ENCODE measurements around the gene ASB16. TPM values are rescaled to one million over a fixed set of nuclear protein-coding genes. Genes with fewer than 3 reads are reported as not detected.
"Not testable (repeated sequence)": the region's sequence is repeated elsewhere in the genome, so short reads cannot be mapped to it uniquely, and the experiment has no call there.

Gene ASB16
- total RNA-seq, 1 experiment from 2014 or later: 0.19 TPM

GRCh38 chr17:44146375-44147346 is 23.8 kb upstream of the ASB16 start:
- TF ChIP-seq CTCF (IDR thresholded peaks at IDR 0.05; ENCODE audit: unreplicated experiment): no peak
- peaks cover under 1% of the 10 kb centered on the region for H3K4me1 Mint-ChIP-seq (ENCODE audit: low read depth, unreplicated experiment)
- no peak overlapping the region for H3K4me3 Mint-ChIP-seq (ENCODE audit: low read depth, unreplicated experiment)
- no peaks in the 10 kb centered on the region for H3K27me3 Mint-ChIP-seq (ENCODE audit: unreplicated experiment)
- H3K9me3 Mint-ChIP-seq (ENCODE audit: low read depth, unreplicated experiment): no peaks in the 10 kb centered on the region
- intact Hi-C loops (cut with micrococcal nuclease; ENCODE audit: unreplicated experiment): no loop called here
- H3K27ac Mint-ChIP-seq (ENCODE audit: unreplicated experiment): no peak overlapping the region
- peaks cover 27% of the 10 kb centered on the region for H3K36me3 Mint-ChIP-seq (ENCODE audit: insufficient read depth, unreplicated experiment)
- CTCF ChIA-PET: interaction anchor here (0.7 kb wide), 1 partner anchor 211 kb away, joined by 3 read pairs; no protein-coding TSS in a partner anchor
- no TSS peak for BruUV-seq (replicated peaks)
- DNase-seq: no peak

GRCh38 chr17:44147812-44148211 is 22.7 kb upstream of the ASB16 start:
- BruUV-seq (replicated peaks): no TSS peak
- Mint-ChIP-seq H3K9me3 (ENCODE audit: low read depth, unreplicated experiment) (no peaks in the 10 kb centered on the region), H3K27ac (ENCODE audit: unreplicated experiment) (no peak overlapping the region), H3K4me1 (ENCODE audit: low read depth, unreplicated experiment) (no peaks in the 10 kb centered on the region), H3K36me3 (ENCODE audit: insufficient read depth, unreplicated experiment) (peaks cover 26% of the 10 kb centered on the region), H3K27me3 (ENCODE audit: unreplicated experiment) (no peaks in the 10 kb centered on the region), H3K4me3 (ENCODE audit: low read depth, unreplicated experiment) (no peak overlapping the region)
- CTCF ChIA-PET: no interaction called here
- no peak for DNase-seq
- no peak for TF ChIP-seq CTCF (IDR thresholded peaks at IDR 0.05; ENCODE audit: unreplicated experiment)
- intact Hi-C loops (cut with micrococcal nuclease; ENCODE audit: unreplicated experiment): no loop called here

GRCh38 chr17:44149066-44149465 is 21.4 kb upstream of the ASB16 start:
- BruUV-seq (replicated peaks); H3K9me3 Mint-ChIP-seq (ENCODE audit: low read depth, unreplicated experiment); H3K4me1 Mint-ChIP-seq (ENCODE audit: low read depth, unreplicated experiment); H3K27me3 Mint-ChIP-seq (ENCODE audit: unreplicated experiment); DNase-seq; H3K27ac Mint-ChIP-seq (ENCODE audit: unreplicated experiment); intact Hi-C loops (cut with micrococcal nuclease; ENCODE audit: unreplicated experiment); H3K4me3 Mint-ChIP-seq (ENCODE audit: low read depth, unreplicated experiment); CTCF ChIA-PET: not testable (repeated sequence)
- H3K36me3 Mint-ChIP-seq (ENCODE audit: insufficient read depth, unreplicated experiment): peaks cover 32% of the 10 kb centered on the region

DNA sequence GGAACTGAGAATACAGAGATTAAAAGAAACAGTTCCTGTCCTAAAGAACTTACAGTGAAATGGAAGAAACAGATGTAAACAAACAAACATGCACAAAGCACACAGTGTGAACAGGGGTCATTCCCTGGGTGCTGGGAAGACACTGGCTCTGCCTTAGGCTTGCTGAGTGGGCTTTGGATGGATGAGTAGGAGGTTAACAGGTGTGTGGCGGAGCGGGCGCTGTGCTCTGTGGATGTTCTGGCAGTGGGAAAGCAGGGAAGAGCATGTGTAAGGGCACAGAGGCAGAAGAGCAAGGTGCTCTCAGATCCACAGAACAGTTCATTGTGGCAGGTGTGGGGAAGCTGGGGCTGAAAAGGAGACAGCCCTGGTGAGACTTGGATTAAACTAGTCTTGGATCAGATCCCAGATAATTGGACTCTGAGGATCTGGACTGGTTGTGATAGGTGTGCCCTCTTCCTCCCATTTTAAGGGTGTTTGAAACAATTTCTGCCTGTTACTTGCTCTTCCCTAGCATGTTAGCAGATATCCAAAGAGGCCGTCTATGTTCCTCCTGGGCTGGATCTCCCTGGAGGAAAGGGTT is 20.7 kb upstream of the ASB16 start:
- Mint-ChIP-seq H3K4me3 (ENCODE audit: low read depth, unreplicated experiment) (no peak overlapping the region), H3K36me3 (ENCODE audit: insufficient read depth, unreplicated experiment) (peaks cover 33% of the 10 kb centered on the region), H3K9me3 (ENCODE audit: low read depth, unreplicated experiment) (no peaks in the 10 kb centered on the region), H3K27me3 (ENCODE audit: unreplicated experiment) (no peaks in the 10 kb centered on the region), H3K4me1 (ENCODE audit: low read depth, unreplicated experiment) (no peaks in the 10 kb centered on the region), H3K27ac (ENCODE audit: unreplicated experiment) (no peak overlapping the region)
- CTCF ChIA-PET: interaction anchor here (1.1 to 1.3 kb wide), 2 partner anchors 11 kb away, joined by 3 to 4 read pairs; no protein-coding TSS in a partner anchor
- TF ChIP-seq CTCF (IDR thresholded peaks at IDR 0.05; ENCODE audit: unreplicated experiment): no peak
- intact Hi-C loops (cut with micrococcal nuclease; ENCODE audit: unreplicated experiment): no loop called here
- no peak for DNase-seq
- no TSS peak for BruUV-seq (replicated peaks)

Measured in Calu3 (cell line).